ENCODE data around the gene PLAGL2. TPM values are rescaled to one million over a fixed set of nuclear protein-coding genes. Genes with fewer than 3 reads are reported as not detected.
A peak's percentile ranks its signal among the peaks of the same experiment; 100 is the strongest.

PLAGL2 gene
- total and polyA plus RNA-seq, 2 of the 4 experiments (the other 2 are of a cell fraction) = 2.9 to 7.7 TPM

GRCh38 chr20:32231847-32232246 is 24.3 kb upstream of the PLAGL2 start:
- no peak overlapping the region for H3K4ac ChIP-seq (ENCODE audit: low read depth, low read length)
- no peak overlapping the region for H2AFZ ChIP-seq (replicated peaks; ENCODE audit: low read length, poor library complexity)
- DNase-seq (peak; percentile 61), ATAC-seq (ENCODE audit: low read depth) (peak; percentile 63)
- H4K20me1 ChIP-seq (ENCODE audit: insufficient read depth, low read length) = no peaks in the 10 kb centered on the region
- no peak overlapping the region for H3K9ac ChIP-seq (ENCODE audit: low read depth, low read length)
- H2BK20ac ChIP-seq (ENCODE audit: low read depth, low read length) = no peak overlapping the region
- intact Hi-C loops (cut with micrococcal nuclease) = no loop called here
- no peak overlapping the region for H3K23ac ChIP-seq (ENCODE audit: low read depth, low read length)
- no peaks in the 10 kb centered on the region for H3K9me3 ChIP-seq (ENCODE audit: control insufficient read depth, insufficient read depth, low read length)
- BruUV-seq (replicated peaks) = no TSS peak
- TF ChIP-seq ELK1 (IDR thresholded peaks at IDR 0.05; ENCODE audit: borderline replicate concordance, low read depth, low read length) (no peak), MAZ (IDR thresholded peaks at IDR 0.05; ENCODE audit: borderline replicate concordance, low read depth, low read length) (no peak), CHD1 (IDR thresholded peaks at IDR 0.05; ENCODE audit: low read depth, low read length) (no peak), SMC3 (IDR thresholded peaks at IDR 0.05; ENCODE audit: low read depth, low read length) (no peak), CEBPB (IDR thresholded peaks at IDR 0.05; ENCODE audit: low read depth, low read length) (no peak), MAFK (IDR thresholded peaks at IDR 0.05; ENCODE audit: low read depth, low read length) (peak; percentile 99), RCOR1 (IDR thresholded peaks at IDR 0.05; ENCODE audit: insufficient replicate concordance, low read length) (no peak)
- H4K91ac ChIP-seq (ENCODE audit: insufficient read depth, low read depth, low read length) = no peak overlapping the region
- H4K5ac ChIP-seq (ENCODE audit: low read depth, low read length) = no peak overlapping the region
- H3K4me2 ChIP-seq (ENCODE audit: low read depth, low read length) = no peak overlapping the region
- H3K18ac ChIP-seq (ENCODE audit: low read depth, low read length) = no peak overlapping the region
- peaks cover 0 to 4% of the 10 kb centered on the region in 2 experiments; a peak in 1 of 4 replicates for H3K79me1 ChIP-seq (ENCODE audit: low read depth in 1 of 2, low read length in 2 of 2)
- no peaks in the 10 kb centered on the region for H3K4me1 ChIP-seq (ENCODE audit: control insufficient read depth, insufficient read depth, low read length)
- H3K9me1 ChIP-seq (ENCODE audit: insufficient read depth, low read length) = no peaks in the 10 kb centered on the region
- in situ Hi-C loops (cut with MboI; ENCODE audit: low sequenced_read_pairs) = no loop called here
- dilution Hi-C loops (cut with HindIII; ENCODE audit: low sequenced_read_pairs, unreplicated experiment) = no loop called here
- H3K4me3 ChIP-seq (ENCODE audit: insufficient read depth, low read depth, low read length) = no peak overlapping the region
- H2BK15ac ChIP-seq (ENCODE audit: low read depth, low read length) = no peak overlapping the region
- H3K14ac ChIP-seq (replicated peaks; ENCODE audit: low read depth, low read length) = no peak overlapping the region
- H2BK120ac ChIP-seq (ENCODE audit: low read depth, low read length) = no peak overlapping the region
- H3K36me3 ChIP-seq (ENCODE audit: control insufficient read depth, insufficient read depth, low read length) = peaks cover 56% of the 10 kb centered on the region
- H3K27ac ChIP-seq (ENCODE audit: insufficient read depth, low read length) = no peak overlapping the region
- H2AK5ac ChIP-seq (ENCODE audit: low read depth, low read length) = no peak overlapping the region
- ChIA-PET CTCF (no interaction called here), POLR2A (ENCODE audit: unreplicated experiment) (no interaction called here)
- WGBS, 2 experiments (ENCODE audit: extremely low coverage in 2 of 2, insufficient read length in 1 of 2) = 88% methylated on average over 1 of the region's 4 CpGs; no CpG with 5 or more reads in 1 of the 2 experiments
- H3K27me3 ChIP-seq (ENCODE audit: control insufficient read depth, insufficient read depth, low read length) = no peaks in the 10 kb centered on the region
- no peak overlapping the region for H3K56ac ChIP-seq (ENCODE audit: extremely low read depth, insufficient read depth, low read length)
- H4K8ac ChIP-seq (ENCODE audit: low read depth in 2 of 2, low read length in 2 of 2) = no peak overlapping the region
- no peak overlapping the region for H2AK9ac ChIP-seq (replicated peaks; ENCODE audit: low read depth, low read length, poor library complexity)
- no peak overlapping the region for H2BK5ac ChIP-seq (ENCODE audit: low read depth, low read length, poor library complexity, severe bottlenecking)

All from IMR-90 (cell line).